ENCODE data around the gene GFPT1. TPM values are rescaled to one million over a fixed set of nuclear protein-coding genes. Genes with fewer than 3 reads are reported as not detected.

The GFPT1 gene
- total and polyA plus RNA-seq, 2 experiments from 2014 or later, result 60.8 to 62.0 TPM

- no peaks in the 10 kb centered on the region for H3K9me3 Mint-ChIP-seq
- Histone ChIP-seq H4K20me1 (replicated peaks; ENCODE audit: insufficient read depth) (peaks cover 3% of the 10 kb centered on the region; the same call in 1 of the 2 replicates), H2AFZ (no peak overlapping the region), H3K4me3 (no peak overlapping the region), H3K4me2 (no peak overlapping the region), H3K36me3 (ENCODE audit: insufficient read depth) (0 out of 2 replicates have a peak, but pooled peaks cover 6% of the 10 kb centered on the region), H3K9me2 (ENCODE audit: insufficient read depth) (no peaks in the 10 kb centered on the region), H3K79me2 (replicated peaks; ENCODE audit: insufficient read depth) (peaks cover 73% of the 10 kb centered on the region), H3K27me3 (ENCODE audit: insufficient read depth) (no peaks in the 10 kb centered on the region), H3F3A (replicated peaks; ENCODE audit: low read depth) (no peaks in the 10 kb centered on the region; the same call in 1 of the 2 replicates), H3K27ac (ENCODE audit: low read depth) (0 out of 2 replicates have a peak overlapping the region, but pooled peaks have one; percentile 81), H3K4me1 (ENCODE audit: insufficient read depth) (0 out of 2 replicates have a peak, but pooled peaks cover under 1% of the 10 kb centered on the region)
- ATAC-seq (peak; percentile 91), DNase-seq (ENCODE audit: low spot score) (peak; percentile 79)
- no peak overlapping the region for H3K4me3 Mint-ChIP-seq
- peak overlapping the region; percentile 75 for H3K27ac Mint-ChIP-seq
- H3K36me3 Mint-ChIP-seq (ENCODE audit: low read depth), result peaks cover 18% of the 10 kb centered on the region
- no peaks in the 10 kb centered on the region for H3K27me3 Mint-ChIP-seq (ENCODE audit: insufficient read depth, low read depth, poor library complexity)
- peaks cover 7% of the 10 kb centered on the region for H3K4me1 Mint-ChIP-seq
- TF ChIP-seq, protein P1, sequence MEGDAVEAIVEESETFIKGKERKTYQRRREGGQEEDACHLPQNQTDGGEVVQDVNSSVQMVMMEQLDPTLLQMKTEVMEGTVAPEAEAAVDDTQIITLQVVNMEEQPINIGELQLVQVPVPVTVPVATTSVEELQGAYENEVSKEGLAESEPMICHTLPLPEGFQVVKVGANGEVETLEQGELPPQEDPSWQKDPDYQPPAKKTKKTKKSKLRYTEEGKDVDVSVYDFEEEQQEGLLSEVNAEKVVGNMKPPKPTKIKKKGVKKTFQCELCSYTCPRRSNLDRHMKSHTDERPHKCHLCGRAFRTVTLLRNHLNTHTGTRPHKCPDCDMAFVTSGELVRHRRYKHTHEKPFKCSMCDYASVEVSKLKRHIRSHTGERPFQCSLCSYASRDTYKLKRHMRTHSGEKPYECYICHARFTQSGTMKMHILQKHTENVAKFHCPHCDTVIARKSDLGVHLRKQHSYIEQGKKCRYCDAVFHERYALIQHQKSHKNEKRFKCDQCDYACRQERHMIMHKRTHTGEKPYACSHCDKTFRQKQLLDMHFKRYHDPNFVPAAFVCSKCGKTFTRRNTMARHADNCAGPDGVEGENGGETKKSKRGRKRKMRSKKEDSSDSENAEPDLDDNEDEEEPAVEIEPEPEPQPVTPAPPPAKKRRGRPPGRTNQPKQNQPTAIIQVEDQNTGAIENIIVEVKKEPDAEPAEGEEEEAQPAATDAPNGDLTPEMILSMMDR (conservative IDR thresholded peaks at IDR 0.05; ENCODE audit: low read depth in 2 of 2), result peak; percentile 74 to 80
- TF ChIP-seq EZH2phosphoT487 (IDR thresholded peaks at IDR 0.05; ENCODE audit: unreplicated experiment), result no peak
These were observed 11.3 kb downstream of the GFPT1 start for GRCh38 chr2:69375494-69376353.

DNA sequence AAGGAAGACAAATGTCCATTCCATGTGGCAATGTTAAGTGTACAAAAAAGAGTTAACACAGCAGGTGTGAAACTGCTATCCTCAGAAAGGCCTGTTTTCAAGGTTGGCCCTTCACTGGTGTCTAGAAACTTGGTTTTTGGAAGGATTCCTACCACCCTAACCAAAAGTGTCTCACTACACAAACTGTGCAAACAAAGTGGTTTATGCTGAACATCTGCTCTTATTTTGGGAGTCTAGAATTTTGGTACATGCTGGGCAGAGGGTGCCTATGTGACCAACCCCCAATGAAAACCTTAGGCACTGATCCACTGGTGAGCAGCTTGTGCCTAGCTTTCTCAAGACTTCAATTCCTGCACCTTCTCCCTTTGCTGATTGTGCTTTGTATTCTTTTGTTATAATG is 14.3 kb downstream of the GFPT1 start:
- no peak overlapping the region for H3K4me3 ChIP-seq
- H3K4me1 Mint-ChIP-seq, result peaks cover 12% of the 10 kb centered on the region
- H3K79me2 ChIP-seq (replicated peaks; ENCODE audit: insufficient read depth), result peaks cover 43% of the 10 kb centered on the region
- no peaks in the 10 kb centered on the region; the same call in 1 of the 2 replicates for H3F3A ChIP-seq (replicated peaks; ENCODE audit: low read depth)
- no peak overlapping the region for H2AFZ ChIP-seq
- TF ChIP-seq ZNF331 (CRISPR knock-in tag; IDR thresholded peaks at IDR 0.05; ENCODE audit: low read depth) (no peak), EZH2 (IDR thresholded peaks at IDR 0.05; ENCODE audit: low read depth, unreplicated experiment) (no peak)
- no peak overlapping the region for H3K27ac ChIP-seq (ENCODE audit: low read depth)
- H3K4me3 Mint-ChIP-seq, result no peak overlapping the region
- H3K36me3 ChIP-seq (ENCODE audit: insufficient read depth), result peaks cover 24% of the 10 kb centered on the region; the same call in 1 of the 2 replicates
- no peak overlapping the region for H3K27ac Mint-ChIP-seq
- 0 out of 2 replicates have a peak, but pooled peaks cover 3% of the 10 kb centered on the region for H3K4me1 ChIP-seq (ENCODE audit: insufficient read depth)
- no peaks in the 10 kb centered on the region for H3K9me2 ChIP-seq (ENCODE audit: insufficient read depth)
- H3K27me3 ChIP-seq (ENCODE audit: insufficient read depth), result no peaks in the 10 kb centered on the region
- no peak for DNase-seq (ENCODE audit: low spot score)
- H3K9me3 Mint-ChIP-seq, result no peaks in the 10 kb centered on the region
- no peaks in the 10 kb centered on the region for H3K27me3 Mint-ChIP-seq (ENCODE audit: insufficient read depth, low read depth, poor library complexity)
- peaks cover 42% of the 10 kb centered on the region for H3K36me3 Mint-ChIP-seq (ENCODE audit: low read depth)
- H3K4me2 ChIP-seq, result no peak overlapping the region
- H4K20me1 ChIP-seq (replicated peaks; ENCODE audit: insufficient read depth), result no peaks in the 10 kb centered on the region; the same call in 1 of the 2 replicates
- ATAC-seq, result no peak

DNA sequence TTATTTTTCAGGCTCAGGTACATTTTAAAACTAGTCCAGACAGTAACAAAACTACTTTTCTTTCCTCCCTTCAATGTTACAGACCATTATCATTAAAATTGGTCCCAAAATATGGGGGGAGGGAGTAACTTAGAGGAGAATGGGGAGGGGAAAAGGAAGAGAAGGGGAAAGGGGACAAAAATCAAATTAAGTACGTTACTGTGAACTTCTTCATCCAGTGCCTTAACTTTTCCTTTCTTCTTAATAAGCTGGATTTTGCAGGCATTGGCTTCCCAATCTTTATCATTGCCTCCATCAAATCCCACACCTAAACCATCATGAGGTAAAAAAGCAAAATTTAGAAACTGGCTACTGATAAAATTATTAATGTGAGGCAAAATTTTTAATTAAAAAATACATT is 17.2 kb downstream of the GFPT1 start:
- Mint-ChIP-seq H3K4me3 (no peak overlapping the region), H3K9me3 (no peaks in the 10 kb centered on the region), H3K36me3 (ENCODE audit: low read depth) (peaks cover 59% of the 10 kb centered on the region), H3K27ac (peak overlapping the region; percentile 36; the same call in 1 of the 2 replicates), H3K27me3 (ENCODE audit: insufficient read depth, low read depth, poor library complexity) (no peaks in the 10 kb centered on the region), H3K4me1 (peaks cover 5% of the 10 kb centered on the region; the same call in 2 of the 3 replicates)
- Histone ChIP-seq H3K9me2 (ENCODE audit: insufficient read depth) (no peaks in the 10 kb centered on the region), H3K4me1 (ENCODE audit: insufficient read depth) (0 out of 2 replicates have a peak, but pooled peaks cover 3% of the 10 kb centered on the region), H2AFZ (no peak overlapping the region), H3K27me3 (ENCODE audit: insufficient read depth) (no peaks in the 10 kb centered on the region), H3K4me3 (no peak overlapping the region), H3K27ac (ENCODE audit: low read depth) (0 out of 2 replicates have a peak overlapping the region, but pooled peaks have one; percentile 4), H4K20me1 (replicated peaks; ENCODE audit: insufficient read depth) (no peaks in the 10 kb centered on the region; the same call in 1 of the 2 replicates), H3K36me3 (ENCODE audit: insufficient read depth) (peaks cover 31% of the 10 kb centered on the region; the same call in 1 of the 2 replicates), H3K4me2 (no peak overlapping the region), H3K79me2 (replicated peaks; ENCODE audit: insufficient read depth) (peaks cover 15% of the 10 kb centered on the region), H3F3A (replicated peaks; ENCODE audit: low read depth) (no peaks in the 10 kb centered on the region)
- no peak for ATAC-seq
- no peak for DNase-seq (ENCODE audit: low spot score)
- TF ChIP-seq, protein P2, sequence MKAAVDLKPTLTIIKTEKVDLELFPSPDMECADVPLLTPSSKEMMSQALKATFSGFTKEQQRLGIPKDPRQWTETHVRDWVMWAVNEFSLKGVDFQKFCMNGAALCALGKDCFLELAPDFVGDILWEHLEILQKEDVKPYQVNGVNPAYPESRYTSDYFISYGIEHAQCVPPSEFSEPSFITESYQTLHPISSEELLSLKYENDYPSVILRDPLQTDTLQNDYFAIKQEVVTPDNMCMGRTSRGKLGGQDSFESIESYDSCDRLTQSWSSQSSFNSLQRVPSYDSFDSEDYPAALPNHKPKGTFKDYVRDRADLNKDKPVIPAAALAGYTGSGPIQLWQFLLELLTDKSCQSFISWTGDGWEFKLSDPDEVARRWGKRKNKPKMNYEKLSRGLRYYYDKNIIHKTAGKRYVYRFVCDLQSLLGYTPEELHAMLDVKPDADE (IDR thresholded peaks at IDR 0.05), result no peak
- TF ChIP-seq EZH2phosphoT487 (IDR thresholded peaks at IDR 0.05; ENCODE audit: unreplicated experiment) (no peak), NANOG (IDR thresholded peaks at IDR 0.05; ENCODE audit: borderline replicate concordance) (no peak), CREB1 (CRISPR knock-in tag; IDR thresholded peaks at IDR 0.05; ENCODE audit: low read depth) (no peak), JUNB (IDR thresholded peaks at IDR 0.05; ENCODE audit: unreplicated experiment) (no peak)
- TF ChIP-seq, protein P1 (conservative IDR thresholded peaks at IDR 0.05; ENCODE audit: low read depth in 2 of 2), result no peak

Measured in GM23338 (cell line).